ENCODE measurements around the gene TRIO.
"Not testable (repeated sequence)": the region's sequence is repeated elsewhere in the genome, so short reads cannot be mapped to it uniquely, and the experiment has no call there.

Gene TRIO

DNA sequence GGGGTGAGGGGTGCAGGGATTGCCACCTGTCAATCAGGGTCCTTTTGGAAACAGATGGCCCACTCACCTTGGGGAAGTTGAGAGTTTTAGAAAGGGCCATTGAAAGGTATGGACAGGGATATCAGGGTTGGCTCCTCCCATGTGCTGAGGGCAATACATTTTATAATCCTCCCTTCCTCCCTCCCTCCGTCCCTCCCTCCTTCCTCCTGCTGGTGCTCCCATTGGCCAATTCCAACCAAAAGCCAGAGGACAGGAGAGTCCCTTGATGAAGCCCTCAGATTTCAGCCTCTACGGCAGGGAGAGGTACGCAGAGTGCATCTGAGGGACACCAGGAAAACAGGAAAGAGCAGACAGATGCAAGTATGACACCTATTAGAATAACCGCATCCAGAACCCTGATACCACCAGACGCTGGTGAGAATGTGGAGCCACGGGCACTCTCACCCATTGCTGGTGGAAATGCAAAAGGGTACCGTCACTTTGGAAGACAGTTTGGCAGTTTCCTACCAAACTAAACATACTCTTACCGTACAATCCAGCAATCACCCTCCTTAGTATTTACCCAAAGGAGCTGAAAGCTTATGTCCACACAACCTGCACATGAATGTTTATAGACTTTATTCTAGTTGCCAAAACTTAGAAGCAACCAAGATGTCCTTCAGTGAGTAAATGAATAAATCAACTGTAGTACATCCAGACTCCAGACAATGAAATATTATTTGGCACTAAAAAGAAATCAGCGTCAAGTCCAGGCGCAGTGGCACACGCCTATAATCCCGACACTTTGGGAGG is 380.3 kb downstream of the TRIO start:
- in situ Hi-C loops (cut with HindIII; ENCODE audit: low pct_unique_long_range_greater_than_20kb, low sequenced_read_pairs), result no loop called here
- no peak for TF ChIP-seq JUND (IDR thresholded peaks at IDR 0.05; ENCODE audit: low read depth)

GRCh38 chr5:14525397-14525796 is 382.3 kb downstream of the TRIO start:
- in situ Hi-C loops (cut with HindIII; ENCODE audit: low pct_unique_long_range_greater_than_20kb, low sequenced_read_pairs), result no loop called here
- DNase-seq (ENCODE audit: low read depth in 1 of 2, low spot score in 1 of 2), result no peak
- no peak for TF ChIP-seq JUND (IDR thresholded peaks at IDR 0.05; ENCODE audit: low read depth)

More for the DNA sequence above, 380.3 kb downstream of the TRIO start:
- DNase-seq (ENCODE audit: low read depth in 1 of 2, low spot score in 1 of 2), result peak in 1 of 2 experiments; percentile 53

GRCh38 chr5:14526493-14526892 is 383.4 kb downstream of the TRIO start:
- no peak for TF ChIP-seq JUND (IDR thresholded peaks at IDR 0.05; ENCODE audit: low read depth)
- no peak for DNase-seq (ENCODE audit: low read depth in 1 of 2, low spot score in 1 of 2)
- in situ Hi-C loops (cut with HindIII; ENCODE audit: low pct_unique_long_range_greater_than_20kb, low sequenced_read_pairs), result no loop called here

GRCh38 chr5:14528115-14528514 is 385.0 kb downstream of the TRIO start:
- no peak for TF ChIP-seq JUND (IDR thresholded peaks at IDR 0.05; ENCODE audit: low read depth)
- in situ Hi-C loops (cut with HindIII; ENCODE audit: low pct_unique_long_range_greater_than_20kb, low sequenced_read_pairs), result no loop called here

GRCh38 chr5:14528926-14529325 is 385.8 kb downstream of the TRIO start:
- no peak for TF ChIP-seq JUND (IDR thresholded peaks at IDR 0.05; ENCODE audit: low read depth)
- in situ Hi-C loops (cut with HindIII; ENCODE audit: low pct_unique_long_range_greater_than_20kb, low sequenced_read_pairs), result no loop called here
- DNase-seq (ENCODE audit: low read depth in 1 of 2, low spot score in 1 of 2), result no peak

More at GRCh38 chr5:14528115-14528514, 385.0 kb downstream of the TRIO start:
- no peak for DNase-seq (ENCODE audit: low read depth in 1 of 2, low spot score in 1 of 2)

- DNase-seq (ENCODE audit: low read depth in 1 of 2, low spot score in 1 of 2), result peak in 1 of 2 experiments; percentile 41
- TF ChIP-seq JUND (IDR thresholded peaks at IDR 0.05; ENCODE audit: low read depth), result no peak
Measured at GRCh38 chr5:14531668-14532067, 388.5 kb downstream of the TRIO start.

GRCh38 chr5:14532180-14532579 is 389.0 kb downstream of the TRIO start:
- no peak for TF ChIP-seq JUND (IDR thresholded peaks at IDR 0.05; ENCODE audit: low read depth)
- in situ Hi-C loops (cut with HindIII; ENCODE audit: low pct_unique_long_range_greater_than_20kb, low sequenced_read_pairs), result no loop called here
- DNase-seq (ENCODE audit: low read depth in 1 of 2, low spot score in 1 of 2), result no peak

More at GRCh38 chr5:14531668-14532067, 388.5 kb downstream of the TRIO start:
- in situ Hi-C loops (cut with HindIII; ENCODE audit: low pct_unique_long_range_greater_than_20kb, low sequenced_read_pairs), result no loop called here

DNA sequence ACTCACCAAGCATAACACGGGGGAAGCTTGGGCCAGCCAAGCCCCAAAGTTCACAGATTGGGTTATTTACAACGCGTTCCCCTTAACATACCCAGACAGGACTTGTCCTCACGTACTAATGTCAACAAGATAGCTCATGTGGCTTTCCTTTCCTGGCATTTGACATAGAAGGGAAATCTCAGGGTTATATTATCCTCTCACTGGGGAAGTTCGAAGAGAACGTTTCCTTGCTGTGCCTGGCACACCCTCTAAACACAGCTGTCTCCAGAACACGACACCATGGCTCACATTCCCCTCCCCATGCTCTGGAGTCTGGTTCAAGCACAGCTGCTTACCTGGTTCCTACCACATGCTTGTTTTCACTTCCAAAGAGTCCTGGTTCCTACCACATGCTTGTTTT is 391.6 kb downstream of the TRIO start:
- no peak for DNase-seq (ENCODE audit: low read depth in 1 of 2, low spot score in 1 of 2)
- no peak for TF ChIP-seq JUND (IDR thresholded peaks at IDR 0.05; ENCODE audit: low read depth)
- in situ Hi-C loops (cut with HindIII; ENCODE audit: low pct_unique_long_range_greater_than_20kb, low sequenced_read_pairs), result no loop called here

GRCh38 chr5:14545308-14545707 is 402.2 kb downstream of the TRIO start:
- in situ Hi-C loops (cut with HindIII; ENCODE audit: low pct_unique_long_range_greater_than_20kb, low sequenced_read_pairs), result no loop called here
- TF ChIP-seq JUND (IDR thresholded peaks at IDR 0.05; ENCODE audit: low read depth), result no peak
- DNase-seq (ENCODE audit: low read depth in 1 of 2, low spot score in 1 of 2), result peak in 1 of 2 experiments; percentile 11

DNA sequence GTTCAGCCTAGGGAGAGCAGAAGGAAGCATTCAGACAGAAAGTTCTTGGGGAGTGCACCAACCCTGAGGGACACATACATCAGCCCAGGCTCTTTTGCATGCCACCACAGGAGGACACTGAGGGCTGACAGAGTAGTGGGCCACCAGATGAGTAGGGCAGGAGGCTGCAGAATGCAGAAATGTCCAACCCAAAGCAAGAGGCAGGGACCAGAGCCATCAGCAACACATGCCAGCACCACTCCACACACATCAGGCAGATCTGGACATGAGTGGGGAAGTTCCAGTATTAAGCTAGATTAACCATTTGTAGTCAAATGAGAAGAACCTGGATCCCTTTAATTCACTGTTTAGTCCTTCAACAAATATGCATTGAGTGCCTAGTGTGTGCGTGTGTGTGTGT is 402.7 kb downstream of the TRIO start:
- TF ChIP-seq JUND (IDR thresholded peaks at IDR 0.05; ENCODE audit: low read depth), result no peak
- in situ Hi-C loops (cut with HindIII; ENCODE audit: low pct_unique_long_range_greater_than_20kb, low sequenced_read_pairs), result no loop called here
- no peak for DNase-seq (ENCODE audit: low read depth in 1 of 2, low spot score in 1 of 2)

GRCh38 chr5:14547666-14548065 is 404.5 kb downstream of the TRIO start:
- in situ Hi-C loops (cut with HindIII; ENCODE audit: low pct_unique_long_range_greater_than_20kb, low sequenced_read_pairs), result no loop called here
- DNase-seq (ENCODE audit: low read depth in 1 of 2, low spot score in 1 of 2), result no peak
- no peak for TF ChIP-seq JUND (IDR thresholded peaks at IDR 0.05; ENCODE audit: low read depth)

DNA sequence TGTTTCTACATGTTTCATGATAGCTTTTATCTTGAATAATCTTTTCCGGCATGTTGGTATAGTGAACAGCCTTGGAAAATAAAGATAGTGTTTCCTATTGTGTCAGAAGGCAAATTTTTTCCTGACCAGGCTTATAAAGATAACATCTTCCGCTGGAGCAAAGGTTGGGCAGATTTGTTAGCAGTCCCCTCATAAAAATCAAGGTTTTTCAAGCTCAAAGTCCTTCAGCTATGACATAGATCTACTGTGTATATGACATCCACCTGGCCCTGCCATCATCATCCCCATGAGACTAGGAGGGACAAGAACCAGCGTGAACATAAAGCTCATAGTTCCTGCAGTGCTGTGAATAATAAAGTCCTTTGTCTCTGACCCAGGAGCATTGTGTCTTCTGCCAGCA is 408.1 kb downstream of the TRIO start:
- DNase-seq (ENCODE audit: low read depth in 1 of 2, low spot score in 1 of 2), result no peak
- no peak for TF ChIP-seq JUND (IDR thresholded peaks at IDR 0.05; ENCODE audit: low read depth)
- in situ Hi-C loops (cut with HindIII; ENCODE audit: low pct_unique_long_range_greater_than_20kb, low sequenced_read_pairs), result no loop called here

GRCh38 chr5:14552017-14552416 is 408.9 kb downstream of the TRIO start:
- DNase-seq (ENCODE audit: low read depth in 1 of 2, low spot score in 1 of 2), result no peak
- no peak for TF ChIP-seq JUND (IDR thresholded peaks at IDR 0.05; ENCODE audit: low read depth)
- in situ Hi-C loops (cut with HindIII; ENCODE audit: low pct_unique_long_range_greater_than_20kb, low sequenced_read_pairs), result no loop called here

- in situ Hi-C loops (cut with HindIII; ENCODE audit: low pct_unique_long_range_greater_than_20kb, low sequenced_read_pairs); DNase-seq (ENCODE audit: low read depth in 1 of 2, low spot score in 1 of 2): not testable (repeated sequence)
Measured at GRCh38 chr5:14554288-14554687, 411.1 kb downstream of the TRIO start.

Measured in T47D (cell line).